Activated naive CD8-positive, alpha-beta T cell treated with anti-CD3 and anti-CD28 coated beads, Interleukin-2, amount 50 U/mL, for 16 hours (primary cell): ENCODE results near the gene CFAP119.

Source experiments
- DNase-seq: peaks from one replicate; pipeline ENCODE4 v3.0.0-alpha.2; 2020; ENCODE audit warnings: low read depth, low spot score

Gene CFAP119

GRCh38 chr16:30710971-30711370, 50.9 kb downstream of the CFAP119 start:
- DNase-seq = no peak
